IMR-90 (cell line): ENCODE data around the gene E2F3. TPM values are rescaled to one million over a fixed set of nuclear protein-coding genes. Genes with fewer than 3 reads are reported as not detected.

Experiments used
- ATAC-seq: fragments of 200-7000 bp; cut with Tn5 transposase; 2 replicates; pipeline ENCODE4 v1.9.1; 2020; ENCODE audit warnings: low read depth, mild to moderate bottlenecking, moderate library complexity
- BruUV-seq: library from RNA; stranded (reverse); fragments of 400-500 nt; replicated peaks from 2 replicates; lab custom pipeline; 2021; lab: Mats Ljungman, UMichigan
- CTCF ChIA-PET: fragments of 300-600 bp; formaldehyde crosslinking; extraction: SDS; loops from one replicate; lab custom pipeline; 2021; ENCODE audit warnings: antibody characterized with exemption; lab: Yijun Ruan, JAX
- POLR2A ChIA-PET: fragments of 300-600 bp; sonication (Branson Sonifier 250); formaldehyde crosslinking; loops from one replicate; lab custom pipeline; 2022; ENCODE audit warnings: antibody characterized with exemption; ENCODE audit not compliant: unreplicated experiment; lab: Charles Lee
- DNase-seq: peaks from one replicate; pipeline ENCODE4 v3.0.0; 2013
- H2AFZ ChIP-seq: replicated peaks from 2 replicates; pipeline ENCODE3; 2013; ENCODE audit warnings: low read length, mild to moderate bottlenecking; ENCODE audit not compliant: poor library complexity
- H2AK5ac ChIP-seq: 2 replicates; pipeline ENCODE4 v1.6.1; 2013; ENCODE audit warnings: low read depth, low read length, inconsistent platforms
- H2AK9ac ChIP-seq: replicated peaks from 2 replicates; pipeline ENCODE3; 2013; ENCODE audit warnings: mild to moderate bottlenecking, low read depth, low read length, moderate library complexity; ENCODE audit not compliant: poor library complexity
- H2BK120ac ChIP-seq: 2 replicates; pipeline ENCODE4 v1.6.1; 2013; ENCODE audit warnings: low read depth, low read length, inconsistent platforms
- H2BK15ac ChIP-seq: 3 replicates; pipeline ENCODE4 v1.6.1; 2013; ENCODE audit warnings: low read depth, low read length, inconsistent platforms
- H2BK20ac ChIP-seq: 2 replicates; pipeline ENCODE4 v1.6.1; 2013; ENCODE audit warnings: low read depth, mild to moderate bottlenecking, inconsistent platforms, low read length, moderate library complexity
- H2BK5ac ChIP-seq: 2 replicates; pipeline ENCODE4 v1.6.1; 2013; ENCODE audit warnings: mild to moderate bottlenecking, low read depth, low read length, inconsistent platforms; ENCODE audit not compliant: poor library complexity, severe bottlenecking
- H3K14ac ChIP-seq: replicated peaks from 2 replicates; pipeline ENCODE4 v1.6.1; 2013; ENCODE audit warnings: low read depth, low read length, inconsistent platforms
- H3K18ac ChIP-seq: 2 replicates; pipeline ENCODE4 v1.6.1; 2013; ENCODE audit warnings: low read depth, low read length, control low read depth
- H3K23ac ChIP-seq: 2 replicates; pipeline ENCODE4 v1.6.1; 2013; ENCODE audit warnings: low read depth, low read length, inconsistent platforms
- H3K27ac ChIP-seq: 2 replicates; pipeline ENCODE4 v1.5.1; 2013; ENCODE audit warnings: mild to moderate bottlenecking, control low read depth, low read length; ENCODE audit not compliant: insufficient read depth
- H3K27me3 ChIP-seq: 2 replicates; pipeline ENCODE4 v1.6.1; 2013; ENCODE audit warnings: low read length; ENCODE audit not compliant: control insufficient read depth, insufficient read depth
- H3K36me3 ChIP-seq: 2 replicates; pipeline ENCODE4 v1.6.1; 2013; ENCODE audit warnings: low read length, mixed read lengths; ENCODE audit not compliant: control insufficient read depth, insufficient read depth
- H3K4ac ChIP-seq: 2 replicates; pipeline ENCODE4 v1.6.1; 2013; ENCODE audit warnings: low read depth, low read length, inconsistent platforms
- H3K4me1 ChIP-seq: 2 replicates; pipeline ENCODE4 v1.6.1; 2013; ENCODE audit warnings: low read length, mixed read lengths; ENCODE audit not compliant: control insufficient read depth, insufficient read depth
- H3K4me2 ChIP-seq: 2 replicates; pipeline ENCODE4 v1.6.1; 2013; ENCODE audit warnings: low read depth, mild to moderate bottlenecking, control low read depth, low read length, moderate library complexity
- H3K4me3 ChIP-seq: 2 replicates; pipeline ENCODE4 v1.5.1; 2013; ENCODE audit warnings: low read depth, mild to moderate bottlenecking, control low read depth, low read length, moderate library complexity; ENCODE audit not compliant: insufficient read depth
- H3K56ac ChIP-seq: 2 replicates; pipeline ENCODE4 v1.6.1; 2013; ENCODE audit warnings: low read length, inconsistent platforms; ENCODE audit not compliant: insufficient read depth; ENCODE audit errors: extremely low read depth
- H3K79me1 ChIP-seq, 2 experiments: 2 replicates each; pipeline ENCODE4 v1.6.1; 2013; ENCODE audit warnings: low read length in 2 of 2, inconsistent platforms in 1 of 2, low read depth in 1 of 2
- H3K9ac ChIP-seq: 2 replicates; pipeline ENCODE4 v1.6.1; 2013; ENCODE audit warnings: low read depth, low read length, control low read depth
- H3K9me1 ChIP-seq: 2 replicates; pipeline ENCODE4 v1.6.1; 2013; ENCODE audit warnings: low read length, inconsistent platforms; ENCODE audit not compliant: insufficient read depth
- H3K9me3 ChIP-seq: 2 replicates; pipeline ENCODE4 v1.6.1; 2013; ENCODE audit warnings: low read length; ENCODE audit not compliant: control insufficient read depth, insufficient read depth
- H4K20me1 ChIP-seq: 2 replicates; pipeline ENCODE4 v1.6.1; 2013; ENCODE audit warnings: low read length, inconsistent platforms; ENCODE audit not compliant: insufficient read depth
- H4K5ac ChIP-seq: 2 replicates; pipeline ENCODE4 v1.6.1; 2013; ENCODE audit warnings: mild to moderate bottlenecking, low read depth, low read length, control low read depth
- H4K8ac ChIP-seq, 2 experiments: 2 replicates each; pipeline ENCODE4 v1.6.1; 2013; ENCODE audit warnings: low read depth in 2 of 2, low read length in 2 of 2, control low read depth in 1 of 2, inconsistent platforms in 1 of 2
- H4K91ac ChIP-seq: 2 replicates; pipeline ENCODE4 v1.6.1; 2013; ENCODE audit warnings: low read depth, low read length, inconsistent platforms; ENCODE audit not compliant: insufficient read depth
- CTCF ChIP-seq: conservative IDR thresholded peaks from 2 replicates; pipeline ENCODE4 v1.5.1; 2012; ENCODE audit warnings: mild to moderate bottlenecking, low read depth, low read length, improper control_type of control experiment
- MAZ ChIP-seq: IDR thresholded peaks from 2 replicates; pipeline ENCODE4 v1.6.1; 2012; ENCODE audit warnings: low read depth, mild to moderate bottlenecking, low read length, improper control_type of control experiment, moderate library complexity, borderline replicate concordance
- RAD21 ChIP-seq: IDR thresholded peaks from 2 replicates; pipeline ENCODE4 v1.6.1; 2012; ENCODE audit warnings: low read length, improper control_type of control experiment
- SMC3 ChIP-seq: fragments of 150-350 bp; IDR thresholded peaks from 2 replicates; pipeline ENCODE4 v1.6.1; 2016; ENCODE audit warnings: low read depth, mild to moderate bottlenecking, antibody characterized with exemption, low read length, moderate library complexity
- USF2 ChIP-seq: fragments of 150-350 bp; IDR thresholded peaks from 2 replicates; pipeline ENCODE4 v1.6.1; 2017; ENCODE audit warnings: mild to moderate bottlenecking, antibody characterized with exemption, low read length, low read depth
- whole genome bisulfite sequencing, 2 experiments: methylation state at CpG; one replicate each; pipeline versions ENCODE4 v1.1.5 to v1.1.7; 2013; ENCODE audit warnings: missing lambda C conversion rate in 2 of 2; ENCODE audit not compliant: insufficient read length in 1 of 2; ENCODE audit errors: extremely low coverage in 2 of 2; 5-methylcytosine and 5-hydroxymethylcytosine counted together
- dilution Hi-C: fragments of 300-500 bp; cut with HindIII; formaldehyde crosslinking; loops from one replicate; pipeline ENCODE4 v1.14.3; 2018; ENCODE audit warnings: low sequenced_read_pairs; ENCODE audit not compliant: unreplicated experiment
- in situ Hi-C: fragments of 300-500 bp; cut with MboI; formaldehyde crosslinking; loops from 3 replicates; pipeline ENCODE4 v1.14.3; 2019; ENCODE audit warnings: low sequenced_read_pairs, inconsistent platforms, mixed read lengths
- intact Hi-C: fragments of 100-400 bp; cut with micrococcal nuclease; formaldehyde crosslinking; loops from 2 replicates; pipeline ENCODE4 v1.10.0; 2022
- polyA plus RNA-seq, 3 experiments: library from polyadenylated mRNA; depleted of rRNA; stranded (reverse); fragments of >200 nt; gene quantifications; 2 replicates each; pipeline ENCODE4 v1.2.3, GENCODE V29; 2012; ENCODE audit warnings: low replicate concordance in 1 of 3
- total RNA-seq: library from RNA; depleted of rRNA; stranded (reverse); fragments of >200 nt; gene quantifications from 2 replicates; pipeline ENCODE4 v1.2.3, GENCODE V29; 2012

E2F3 gene
- total and polyA plus RNA-seq, 2 of the 4 experiments (the other 2 are of a cell fraction), result 2.3 to 8.2 TPM

GRCh38 chr6:20481281-20481680 is 79.6 kb downstream of the E2F3 start:
- ChIA-PET CTCF (no interaction called here), POLR2A (no interaction called here)
- Histone ChIP-seq H3K23ac (no peak overlapping the region), H3K4ac (no peak overlapping the region), H3K9ac (no peak overlapping the region), H2AFZ (no peak overlapping the region), H4K8ac (no peak overlapping the region), H3K9me3 (no peaks in the 10 kb centered on the region), H2BK5ac (no peak overlapping the region), H2BK20ac (no peak overlapping the region), H3K56ac (no peak overlapping the region), H3K36me3 (peaks cover 18% of the 10 kb centered on the region), H3K4me1 (no peaks in the 10 kb centered on the region), H2BK120ac (no peak overlapping the region), H3K4me2 (no peak overlapping the region), H3K27me3 (no peaks in the 10 kb centered on the region), H3K79me1 (peaks cover 55 to 76% of the 10 kb centered on the region in 2 experiments), H3K27ac (no peak overlapping the region), H4K91ac (no peak overlapping the region), H3K4me3 (no peak overlapping the region), H3K9me1 (peaks cover 8% of the 10 kb centered on the region), H2BK15ac (no peak overlapping the region), H3K18ac (no peak overlapping the region), H2AK5ac (no peak overlapping the region), H4K20me1 (0 out of 2 replicates have a peak, but pooled peaks cover 5% of the 10 kb centered on the region), H3K14ac (no peak overlapping the region), H4K5ac (no peak overlapping the region), H2AK9ac (no peak overlapping the region)
- intact Hi-C loops (no loop called here), dilution Hi-C loops (no loop called here), in situ Hi-C loops (no loop called here)
- TF ChIP-seq CTCF, result no peak
- TF ChIP-seq RAD21, result no peak
- TF ChIP-seq MAZ, result no peak
- TF ChIP-seq SMC3, result no peak
- TF ChIP-seq USF2, result no peak
- DNase-seq (no peak), ATAC-seq (no peak)
- no CpG with 5 or more reads among the region's 8 CpGs for WGBS, 2 experiments
- BruUV-seq, result no TSS peak
